HEK293T (cell line): ENCODE measurements around the gene PRCP.
"Not testable (repeated sequence)": the region's sequence is repeated elsewhere in the genome, so short reads cannot be mapped to it uniquely, and the experiment has no call there.

ENCODE experiments used
- CTCF ChIA-PET: fragments of 350-600 bp; formaldehyde crosslinking; extraction: SDS; loops from one replicate; lab custom pipeline; 2021; ENCODE audit warnings: antibody characterized with exemption, inconsistent platforms; lab: Yijun Ruan, JAX
- POLR2A ChIA-PET: fragments of 350-600 bp; formaldehyde crosslinking; extraction: SDS; loops from one replicate; lab custom pipeline; 2020; ENCODE audit warnings: antibody characterized with exemption, inconsistent platforms; lab: Yijun Ruan, JAX
- DNase-seq: peaks from one replicate; pipeline ENCODE4 v3.0.0; 2012; ENCODE audit warnings: mixed read lengths; ENCODE audit errors: extremely low spot score
- ARNT ChIP-seq: fragments of 450-650 bp; IDR thresholded peaks from 2 replicates; pipeline ENCODE4 v1.6.1; 2017; ENCODE audit warnings: mild to moderate bottlenecking
- BHLHE40 ChIP-seq: fragments of 450-650 bp; IDR thresholded peaks from 2 replicates; pipeline ENCODE4 v1.6.1; 2016; ENCODE audit warnings: mild to moderate bottlenecking, moderate library complexity, borderline replicate concordance
- CTBP1 ChIP-seq: fragments of 450-650 bp; IDR thresholded peaks from 2 replicates; pipeline ENCODE4 v1.6.1; 2016; ENCODE audit warnings: borderline replicate concordance
- ELF4 ChIP-seq: fragments of 450-650 bp; IDR thresholded peaks from 2 replicates; pipeline ENCODE4 v1.6.1; 2017; ENCODE audit warnings: antibody characterized with exemption
- FOXA1 ChIP-seq: fragments of 450-650 bp; IDR thresholded peaks from 2 replicates; pipeline ENCODE4 v1.6.1; 2016; ENCODE audit warnings: mild to moderate bottlenecking
- FOXK2 ChIP-seq: fragments of 450-650 bp; IDR thresholded peaks from 2 replicates; pipeline ENCODE4 v1.6.1; 2016; ENCODE audit warnings: mild to moderate bottlenecking
- FOXM1 ChIP-seq: fragments of 450-650 bp; IDR thresholded peaks from 2 replicates; pipeline ENCODE4 v1.6.1; 2017; ENCODE audit warnings: mild to moderate bottlenecking, borderline replicate concordance
- HDGF ChIP-seq: fragments of 450-650 bp; IDR thresholded peaks from 2 replicates; pipeline ENCODE4 v1.6.1; 2017; ENCODE audit warnings: antibody characterized with exemption, borderline replicate concordance
- L3MBTL2 ChIP-seq: fragments of 450-650 bp; conservative IDR thresholded peaks from 2 replicates; pipeline ENCODE4 v1.6.1; 2016; ENCODE audit warnings: mild to moderate bottlenecking
- LEF1 ChIP-seq: fragments of 450-650 bp; IDR thresholded peaks from 2 replicates; pipeline ENCODE4 v1.6.1; 2017; ENCODE audit warnings: mild to moderate bottlenecking, borderline replicate concordance
- NFRKB ChIP-seq: fragments of 450-650 bp; IDR thresholded peaks from 2 replicates; pipeline ENCODE4 v1.6.1; 2016; ENCODE audit warnings: mild to moderate bottlenecking, moderate library complexity
- PKNOX1 ChIP-seq: fragments of 450-650 bp; IDR thresholded peaks from 2 replicates; pipeline ENCODE4 v1.6.1; 2016
- SP1 ChIP-seq: fragments of 450-650 bp; IDR thresholded peaks from 2 replicates; pipeline ENCODE4 v1.6.1; 2017
- SUZ12 ChIP-seq: fragments of 450-650 bp; IDR thresholded peaks from 2 replicates; pipeline ENCODE4 v1.6.1; 2016; ENCODE audit warnings: mild to moderate bottlenecking
- TARDBP ChIP-seq: fragments of 450-650 bp; IDR thresholded peaks from 2 replicates; pipeline ENCODE4 v1.6.1; 2016
- ZNF384 ChIP-seq: fragments of 450-650 bp; IDR thresholded peaks from 2 replicates; pipeline ENCODE4 v1.6.1; 2016

Gene PRCP

GRCh38 chr11:82929121-82929520 is 28.9 kb upstream of the PRCP start:
- TF ChIP-seq HDGF (no peak), FOXK2 (no peak), SP1 (no peak), LEF1 (no peak), ZNF384 (no peak), ELF4 (no peak), BHLHE40 (no peak), NFRKB (no peak)
- CTCF ChIA-PET = no interaction called here
- POLR2A ChIA-PET = no interaction called here
- no peak for DNase-seq

GRCh38 chr11:82927264-82927880 is 27.1 kb upstream of the PRCP start:
- TF ChIP-seq SUZ12 (no peak), BHLHE40 (no peak), ZNF384 (no peak), LEF1 (no peak), ARNT (no peak), FOXK2 (no peak), L3MBTL2 (no peak), SP1 (no peak), FOXA1 (no peak), NFRKB (no peak)
- peak; percentile 51 for DNase-seq
- POLR2A ChIA-PET = interaction anchor here (1.0 kb wide), 1 partner anchor 26 kb away, joined by 6 read pairs; the partner anchor contains the start of gene DDIAS
- CTCF ChIA-PET = interaction anchor here (0.9 to 1.8 kb wide), 4 partner anchors 27 to 77 kb away, joined by 3 to 15 read pairs (median 4); partner anchors contain the start of gene PRCP

- DNase-seq = no peak
- ChIA-PET POLR2A (no interaction called here), CTCF (interaction anchor here (1.7 kb wide), 1 partner anchor 57 kb away, joined by 14 read pairs; no protein-coding TSS in a partner anchor)
- TF ChIP-seq CTBP1 = no peak
- TF ChIP-seq SUZ12 = no peak
- TF ChIP-seq BHLHE40 = no peak
- TF ChIP-seq TARDBP = no peak
- no peak for TF ChIP-seq LEF1
- TF ChIP-seq ZNF384 = no peak
- TF ChIP-seq SP1 = no peak
- no peak for TF ChIP-seq HDGF
Observed at GRCh38 chr11:82924522-82925224, 24.4 kb upstream of the PRCP start.

GRCh38 chr11:82922396-82923173 is 22.4 kb upstream of the PRCP start:
- DNase-seq, POLR2A ChIA-PET: not testable (repeated sequence)
- CTCF ChIA-PET = interaction anchor here (0.6 kb wide), 1 partner anchor 12 kb away, joined by 3 read pairs; no protein-coding TSS in a partner anchor

GRCh38 chr11:82920227-82920626 is 20.0 kb upstream of the PRCP start:
- POLR2A ChIA-PET, DNase-seq, CTCF ChIA-PET: not testable (repeated sequence)

- POLR2A ChIA-PET = not testable (repeated sequence)
Observed at GRCh38 chr11:82919786-82920185, 19.6 kb upstream of the PRCP start.

GRCh38 chr11:82909015-82909640 is 8.9 kb upstream of the PRCP start:
- TF ChIP-seq BHLHE40 = no peak
- TF ChIP-seq ELF4 = no peak
- TF ChIP-seq L3MBTL2 = no peak
- TF ChIP-seq SUZ12 = no peak
- no peak for TF ChIP-seq PKNOX1
- POLR2A ChIA-PET = no interaction called here
- CTCF ChIA-PET = no interaction called here
- no peak for DNase-seq

More at GRCh38 chr11:82919786-82920185, 19.6 kb upstream of the PRCP start:
- DNase-seq, CTCF ChIA-PET: not testable (repeated sequence)

GRCh38 chr11:82908311-82908710 is 8.1 kb upstream of the PRCP start:
- no peak for DNase-seq
- CTCF ChIA-PET = no interaction called here
- TF ChIP-seq TARDBP = no peak
- no peak for TF ChIP-seq NFRKB
- TF ChIP-seq HDGF = no peak
- TF ChIP-seq ELF4 = no peak
- no peak for TF ChIP-seq SUZ12
- TF ChIP-seq FOXK2 = no peak
- no peak for TF ChIP-seq ZNF384
- TF ChIP-seq BHLHE40 = no peak
- no peak for TF ChIP-seq L3MBTL2
- TF ChIP-seq LEF1 = no peak
- TF ChIP-seq ARNT = no peak
- no peak for TF ChIP-seq FOXA1
- no peak for TF ChIP-seq FOXM1
- TF ChIP-seq CTBP1 = no peak
- no peak for TF ChIP-seq SP1
- TF ChIP-seq PKNOX1 = no peak
- POLR2A ChIA-PET = no interaction called here
